Measurements from ENCODE around the gene SLIT3.
A peak's percentile ranks its signal among the peaks of the same experiment; 100 is the strongest.

Gene SLIT3

DNA sequence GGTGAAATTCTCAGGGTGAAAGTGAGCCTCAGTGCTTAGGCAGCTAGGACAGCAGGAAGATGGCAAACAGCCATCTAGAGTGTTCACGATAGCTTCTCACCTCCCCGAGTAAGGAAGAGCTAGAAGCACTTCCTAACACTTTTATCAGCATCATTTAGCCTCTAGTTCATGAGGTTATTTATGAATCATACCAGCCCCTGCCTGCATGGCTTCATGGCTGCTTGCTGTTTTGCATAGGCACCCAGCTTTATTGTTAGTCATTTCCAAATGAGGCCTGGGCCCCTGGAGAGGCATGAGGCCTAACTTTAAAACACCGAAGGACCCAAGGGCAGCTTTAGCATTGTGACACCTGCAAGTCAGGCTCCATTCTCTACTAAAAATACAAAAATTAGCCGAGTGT is 586.9 kb downstream of the SLIT3 start:
- no peak for DNase-seq (ENCODE audit: low read depth)
- H3K4me3 ChIP-seq (ENCODE audit: low read depth, low read length) = no peak overlapping the region
- TF ChIP-seq, protein P1, sequence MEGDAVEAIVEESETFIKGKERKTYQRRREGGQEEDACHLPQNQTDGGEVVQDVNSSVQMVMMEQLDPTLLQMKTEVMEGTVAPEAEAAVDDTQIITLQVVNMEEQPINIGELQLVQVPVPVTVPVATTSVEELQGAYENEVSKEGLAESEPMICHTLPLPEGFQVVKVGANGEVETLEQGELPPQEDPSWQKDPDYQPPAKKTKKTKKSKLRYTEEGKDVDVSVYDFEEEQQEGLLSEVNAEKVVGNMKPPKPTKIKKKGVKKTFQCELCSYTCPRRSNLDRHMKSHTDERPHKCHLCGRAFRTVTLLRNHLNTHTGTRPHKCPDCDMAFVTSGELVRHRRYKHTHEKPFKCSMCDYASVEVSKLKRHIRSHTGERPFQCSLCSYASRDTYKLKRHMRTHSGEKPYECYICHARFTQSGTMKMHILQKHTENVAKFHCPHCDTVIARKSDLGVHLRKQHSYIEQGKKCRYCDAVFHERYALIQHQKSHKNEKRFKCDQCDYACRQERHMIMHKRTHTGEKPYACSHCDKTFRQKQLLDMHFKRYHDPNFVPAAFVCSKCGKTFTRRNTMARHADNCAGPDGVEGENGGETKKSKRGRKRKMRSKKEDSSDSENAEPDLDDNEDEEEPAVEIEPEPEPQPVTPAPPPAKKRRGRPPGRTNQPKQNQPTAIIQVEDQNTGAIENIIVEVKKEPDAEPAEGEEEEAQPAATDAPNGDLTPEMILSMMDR (IDR thresholded peaks at IDR 0.05; ENCODE audit: low read depth, low read length) = no peak
- TF ChIP-seq MYC (IDR thresholded peaks at IDR 0.05; ENCODE audit: low read depth, low read length) = no peak
- TF ChIP-seq POLR2A (IDR thresholded peaks at IDR 0.05; ENCODE audit: extremely low read depth, insufficient read length) = no peak
- no peak for TF ChIP-seq MAX (IDR thresholded peaks at IDR 0.05; ENCODE audit: low read depth, low read length)

DNA sequence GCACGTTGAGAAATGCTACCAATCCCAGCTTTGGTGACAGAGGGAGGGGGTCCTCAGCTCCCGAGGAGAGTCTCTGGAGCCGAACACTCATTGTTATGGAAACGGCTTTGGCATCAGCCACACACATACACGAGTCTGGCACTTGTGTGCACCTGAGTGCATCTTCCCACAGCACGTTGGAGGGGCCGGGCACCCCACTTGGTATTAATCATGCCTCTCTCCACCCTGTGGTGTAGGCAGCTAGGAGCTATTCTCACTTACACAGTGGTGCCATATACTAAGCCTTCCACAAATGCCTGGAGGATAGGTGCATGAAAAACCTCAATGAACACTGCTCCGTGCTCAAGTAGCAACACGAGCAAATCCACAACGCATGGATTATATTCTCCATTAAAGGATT is 587.9 kb downstream of the SLIT3 start:
- H3K4me3 ChIP-seq (ENCODE audit: low read depth, low read length) = no peak overlapping the region
- DNase-seq (ENCODE audit: low read depth) = no peak
- no peak for TF ChIP-seq MYC (IDR thresholded peaks at IDR 0.05; ENCODE audit: low read depth, low read length)
- no peak for TF ChIP-seq MAX (IDR thresholded peaks at IDR 0.05; ENCODE audit: low read depth, low read length)
- TF ChIP-seq, protein P1 (IDR thresholded peaks at IDR 0.05; ENCODE audit: low read depth, low read length) = no peak
- TF ChIP-seq POLR2A (IDR thresholded peaks at IDR 0.05; ENCODE audit: extremely low read depth, insufficient read length) = no peak

- no peak for TF ChIP-seq MAX (IDR thresholded peaks at IDR 0.05; ENCODE audit: low read depth, low read length)
- no peak for TF ChIP-seq POLR2A (IDR thresholded peaks at IDR 0.05; ENCODE audit: extremely low read depth, insufficient read length)
- TF ChIP-seq, protein P1 (IDR thresholded peaks at IDR 0.05; ENCODE audit: low read depth, low read length) = no peak
- TF ChIP-seq MYC (IDR thresholded peaks at IDR 0.05; ENCODE audit: low read depth, low read length) = no peak
- peak; percentile 13 for DNase-seq (ENCODE audit: low read depth)
- no peak overlapping the region for H3K4me3 ChIP-seq (ENCODE audit: low read depth, low read length)
Measured at GRCh38 chr5:168712280-168712924, 588.5 kb downstream of the SLIT3 start.

- no peak for DNase-seq (ENCODE audit: low read depth)
- no peak overlapping the region for H3K4me3 ChIP-seq (ENCODE audit: low read depth, low read length)
- TF ChIP-seq, protein P1 (IDR thresholded peaks at IDR 0.05; ENCODE audit: low read depth, low read length) = no peak
- TF ChIP-seq POLR2A (IDR thresholded peaks at IDR 0.05; ENCODE audit: extremely low read depth, insufficient read length) (no peak), MAX (IDR thresholded peaks at IDR 0.05; ENCODE audit: low read depth, low read length) (no peak), MYC (IDR thresholded peaks at IDR 0.05; ENCODE audit: low read depth, low read length) (no peak)
Measured at GRCh38 chr5:168710706-168711105, 590.2 kb downstream of the SLIT3 start.

DNA sequence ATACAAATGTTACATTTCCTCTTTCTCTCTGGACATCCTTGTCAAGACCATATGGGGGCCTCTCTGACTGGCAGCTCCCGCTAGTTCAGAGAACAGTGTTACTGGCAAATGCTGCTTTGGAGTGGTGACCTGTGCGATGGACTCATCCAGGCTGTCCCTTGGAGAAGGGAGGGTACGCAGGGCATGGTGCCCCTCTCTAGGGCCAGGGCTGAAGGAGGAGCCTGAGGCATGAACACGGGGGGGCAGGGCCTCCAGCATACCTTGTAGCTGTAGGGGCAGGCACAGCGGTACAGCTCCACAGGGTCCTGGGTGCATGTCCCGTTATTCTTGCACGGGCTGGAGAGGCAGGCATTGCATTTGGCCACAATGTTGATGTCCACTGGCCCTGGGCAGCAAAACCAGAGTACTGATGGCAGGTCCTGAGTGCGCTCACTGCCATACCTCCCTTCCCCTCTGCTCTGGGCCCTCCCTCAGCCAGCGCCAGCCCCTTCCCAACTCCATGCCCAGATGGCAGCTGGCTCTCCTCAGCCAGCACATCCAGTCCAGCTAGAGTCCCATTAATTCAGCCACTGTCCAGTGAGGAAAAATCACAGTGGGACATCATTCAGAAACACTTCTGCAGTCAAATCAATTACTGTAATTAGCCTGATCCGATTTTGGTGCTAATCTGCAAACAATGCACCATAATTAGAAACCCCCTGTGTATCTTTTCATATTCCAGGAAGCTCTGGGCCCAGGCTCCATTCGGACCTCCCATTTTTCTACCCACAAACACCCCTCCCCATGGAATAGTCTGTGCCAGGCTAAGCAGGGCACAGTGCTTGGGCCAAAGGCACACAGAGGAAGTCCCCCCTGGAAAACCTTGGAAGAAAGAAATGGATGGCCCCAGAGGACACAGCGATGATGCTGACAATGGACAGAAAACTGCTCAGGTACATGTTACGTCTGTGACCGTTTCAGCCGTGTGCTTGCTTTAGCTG is 592.9 kb downstream of the SLIT3 start:
- H3K4me3 ChIP-seq (ENCODE audit: low read depth, low read length) = no peak overlapping the region
- TF ChIP-seq POLR2A (IDR thresholded peaks at IDR 0.05; ENCODE audit: extremely low read depth, insufficient read length) (no peak), MYC (IDR thresholded peaks at IDR 0.05; ENCODE audit: low read depth, low read length) (no peak), MAX (IDR thresholded peaks at IDR 0.05; ENCODE audit: low read depth, low read length) (no peak)
- TF ChIP-seq, protein P1 (IDR thresholded peaks at IDR 0.05; ENCODE audit: low read depth, low read length) = no peak
- no peak for DNase-seq (ENCODE audit: low read depth)

All from NB4 (cell line).